COLO668 (cell line): ENCODE data around the gene CST5.
A peak's percentile ranks its signal among the peaks of the same experiment; 100 is the strongest.
"Not testable (repeated sequence)": the region's sequence is repeated elsewhere in the genome, so short reads cannot be mapped to it uniquely, and the experiment has no call there.

ENCODE experiments used
- DNase-seq: peaks from one replicate; lab custom pipeline; 2025; ENCODE audit not compliant: unreplicated experiment; lab: John Stamatoyannopoulos, UW

Gene CST5

DNA sequence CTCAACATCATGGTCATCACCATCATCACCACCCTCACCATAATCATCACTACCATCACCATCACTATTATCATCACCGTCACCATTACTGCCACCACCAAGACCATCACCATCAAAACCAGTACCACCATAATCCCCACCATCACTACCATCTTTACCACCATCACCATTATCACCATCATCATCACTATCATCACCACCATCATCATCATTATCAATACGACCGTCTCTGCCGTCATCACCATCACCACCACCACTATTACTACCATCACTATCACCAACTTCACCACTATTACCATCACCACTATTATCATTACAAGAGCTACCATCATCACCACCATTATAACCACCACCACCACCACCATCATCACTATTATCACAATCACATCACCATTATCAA is 11.3 kb upstream of the CST5 start:
- DNase-seq: not testable (repeated sequence)

- DNase-seq: peak; percentile 24
Measured at GRCh38 chr20:23889775-23890187, 10.2 kb upstream of the CST5 start.

- no peak for DNase-seq
Measured at GRCh38 chr20:23887856-23888255, 8.3 kb upstream of the CST5 start.

GRCh38 chr20:23884771-23885162 is 5.2 kb upstream of the CST5 start:
- DNase-seq: no peak

GRCh38 chr20:23884136-23884770 is 4.7 kb upstream of the CST5 start:
- DNase-seq: no peak

DNA sequence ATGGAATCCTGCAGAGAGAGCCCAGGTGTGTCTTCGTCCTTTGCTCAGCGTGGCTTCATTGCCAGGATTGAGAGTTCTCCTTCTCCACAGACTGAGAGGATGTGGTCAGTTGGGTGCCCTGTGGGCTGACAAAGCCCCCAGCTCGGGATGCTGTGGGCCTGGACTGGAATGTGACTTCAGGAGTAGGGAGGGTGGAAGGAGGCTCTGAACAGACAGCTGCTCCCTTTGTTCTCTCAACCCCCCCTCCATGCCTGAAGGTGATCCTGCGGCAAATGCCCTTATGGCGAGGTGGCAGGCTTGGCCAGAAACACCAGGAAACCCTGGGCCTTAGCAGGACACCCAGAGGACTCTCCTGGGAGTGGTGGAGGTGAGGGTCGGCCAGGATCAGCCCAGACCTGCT is 1.8 kb upstream of the CST5 start:
- no peak for DNase-seq

DNA sequence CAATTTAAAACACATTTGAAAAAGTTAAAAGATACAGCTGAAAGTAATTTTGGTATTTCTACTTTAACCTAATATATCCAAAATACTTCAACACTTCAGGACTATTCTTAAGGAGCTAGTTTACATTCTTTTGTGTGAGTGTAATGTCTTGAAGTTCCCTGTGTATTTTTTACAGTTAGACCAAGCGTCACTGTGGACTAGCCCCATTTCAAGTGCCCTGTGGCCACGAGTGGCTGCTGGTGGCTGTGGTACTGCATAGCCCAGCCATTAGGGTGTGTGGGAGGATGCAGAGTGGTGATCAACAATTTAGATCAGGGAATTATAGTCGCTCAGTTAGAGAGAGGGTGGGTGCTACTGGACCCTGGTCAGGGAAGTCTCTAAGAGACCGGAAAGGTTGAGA is 869 bp upstream of the CST5 start:
- DNase-seq: no peak

GRCh38 chr20:23879811-23880374 is 345 bp upstream of the CST5 start:
- DNase-seq: no peak

DNA sequence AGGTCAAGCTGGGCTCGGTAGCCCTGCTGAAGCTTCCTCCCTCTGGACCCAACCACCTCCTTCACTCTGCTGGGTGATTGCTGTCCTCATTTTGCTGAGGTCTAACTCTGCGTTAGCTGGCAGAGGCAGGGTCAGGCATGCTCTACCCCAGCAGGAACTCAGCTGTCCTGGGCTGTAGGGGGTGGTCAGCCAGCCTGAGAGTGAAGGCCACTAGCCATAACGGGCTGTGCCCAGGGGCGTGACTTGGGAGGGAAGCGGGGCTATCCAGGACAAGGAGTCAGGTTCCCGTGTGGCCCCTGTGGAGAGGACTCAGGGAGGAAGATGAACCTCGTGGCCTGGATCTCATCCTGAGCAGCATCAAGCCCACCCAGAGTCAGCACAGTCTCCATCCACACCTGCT is 761 bp downstream of the CST5 start:
- DNase-seq: no peak

DNA sequence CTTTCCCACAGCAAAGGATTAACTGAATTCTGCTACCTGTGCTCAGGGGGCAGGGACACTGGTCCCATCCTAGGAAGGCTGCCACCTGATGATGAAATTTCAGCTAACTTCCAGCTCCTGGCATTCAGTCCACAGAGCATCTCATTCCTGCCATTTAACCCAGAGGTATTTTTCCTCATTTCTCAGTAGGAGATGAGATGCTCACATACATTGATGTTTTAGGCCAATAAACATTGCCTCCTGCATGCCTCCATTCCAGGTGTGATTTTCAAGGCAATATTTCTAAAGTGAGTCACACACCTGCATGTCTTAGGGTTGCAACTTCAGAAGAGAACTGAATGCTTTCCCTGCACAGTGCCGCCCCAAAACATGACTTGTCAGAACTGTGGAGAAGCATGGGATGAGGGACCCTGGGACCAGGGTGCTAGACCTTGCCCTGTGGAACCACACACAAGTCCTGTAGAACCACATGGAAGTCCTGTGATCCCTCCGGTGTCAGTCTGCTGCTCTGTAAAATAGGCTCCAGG is 1.5 kb downstream of the CST5 start:
- DNase-seq: not testable (repeated sequence)

DNA sequence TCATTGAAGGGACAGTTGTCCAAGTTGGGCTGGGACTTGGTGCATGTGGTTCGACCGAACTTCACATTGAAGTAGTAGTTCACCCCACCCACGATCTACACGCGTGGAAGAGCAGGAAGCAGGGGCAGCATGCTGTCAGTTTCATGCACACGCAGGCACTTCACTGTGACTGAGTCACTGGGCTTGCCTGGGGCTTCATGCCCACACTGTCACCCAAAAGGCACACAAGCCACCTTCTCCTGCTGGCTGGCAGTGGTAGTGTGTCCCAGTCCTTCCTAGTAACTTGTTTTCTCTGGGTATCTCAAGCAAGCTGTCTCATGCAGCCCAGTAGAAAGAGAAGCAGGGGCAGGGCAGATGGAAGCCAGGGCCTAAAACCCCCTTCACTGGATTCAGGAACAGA is 2.0 kb downstream of the CST5 start:
- no peak for DNase-seq

GRCh38 chr20:23875606-23876237 is 3.8 kb downstream of the CST5 start:
- DNase-seq: no peak

- no peak for DNase-seq
Measured at GRCh38 chr20:23874747-23875146, 4.8 kb downstream of the CST5 start.

GRCh38 chr20:23873370-23874015 is 6.1 kb downstream of the CST5 start:
- no peak for DNase-seq

DNA sequence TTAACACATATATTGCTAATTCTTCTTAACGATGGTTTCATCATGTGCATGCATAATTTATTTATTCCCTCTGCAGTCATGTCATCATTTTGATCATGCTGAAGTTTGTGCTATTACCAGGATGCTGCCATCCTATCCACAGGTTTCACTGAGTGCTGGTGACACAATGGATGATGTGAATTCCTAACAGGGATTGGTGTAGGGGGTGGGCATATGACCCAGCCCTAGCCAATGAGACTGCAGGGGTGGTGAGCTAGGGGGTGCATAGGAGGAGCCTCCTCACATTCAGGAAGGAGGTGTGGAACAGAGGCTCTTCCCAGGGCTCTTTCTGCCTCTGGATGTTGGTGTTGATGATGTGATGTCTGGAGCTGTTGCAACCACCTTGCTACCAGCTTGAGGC is 7.5 kb downstream of the CST5 start:
- DNase-seq: no peak

DNA sequence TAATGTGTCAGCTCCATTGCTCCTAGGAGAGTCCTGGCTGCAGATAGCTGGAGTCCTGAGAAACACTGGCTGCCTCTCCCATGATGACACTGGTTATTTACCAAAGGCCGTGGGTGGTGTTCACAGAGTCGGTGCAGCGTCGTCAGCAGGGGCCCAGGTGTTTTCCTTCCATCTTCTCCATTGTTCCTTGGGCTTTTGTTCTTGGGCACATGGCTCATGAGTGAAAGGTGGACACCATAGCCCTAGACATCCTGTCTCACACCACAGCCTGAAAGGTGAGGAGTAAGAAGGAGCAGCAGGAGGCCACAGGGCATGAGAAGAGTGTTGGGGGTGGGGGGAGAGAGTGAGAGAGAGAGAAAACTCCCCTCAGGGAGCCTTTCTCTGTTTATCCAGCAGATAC is 9.1 kb downstream of the CST5 start:
- no peak for DNase-seq

- DNase-seq: no peak
Measured at GRCh38 chr20:23869520-23869919, 10.0 kb downstream of the CST5 start.

DNA sequence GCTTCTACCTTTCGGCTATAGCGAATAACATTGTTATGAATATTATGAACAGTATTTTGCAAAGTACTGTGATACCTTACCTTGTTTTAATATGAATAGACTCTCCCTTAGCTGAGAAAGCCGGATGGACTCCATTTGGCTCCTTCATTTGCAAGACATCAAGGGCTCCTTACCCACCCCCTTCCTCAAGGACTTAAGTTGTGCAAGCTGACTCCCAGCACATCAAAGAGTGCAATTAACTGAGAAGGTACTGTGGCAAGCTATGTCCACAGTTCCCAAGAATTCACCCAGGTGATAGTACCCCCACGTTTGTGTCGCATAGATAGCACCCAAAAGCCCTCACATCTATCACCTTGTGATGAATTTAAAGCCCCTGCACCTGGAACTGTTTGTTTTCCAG is 11.2 kb downstream of the CST5 start:
- no peak for DNase-seq

GRCh38 chr20:23867152-23867776 is 12.3 kb downstream of the CST5 start:
- no peak for DNase-seq

GRCh38 chr20:23860771-23861170 is 18.8 kb downstream of the CST5 start:
- not testable (repeated sequence) for DNase-seq

GRCh38 chr20:23857962-23858595 is 21.5 kb downstream of the CST5 start:
- DNase-seq: no peak
